Endothelial cell of umbilical vein (primary cell): Measurements from ENCODE around the gene MAPK13. TPM values are rescaled to one million over a fixed set of nuclear protein-coding genes. Genes with fewer than 3 reads are reported as not detected.

Source experiments
- BruUV-seq: library from RNA; stranded (reverse); fragments of 400-500 nt; replicated peaks from 2 replicates; lab custom pipeline; 2021; lab: Mats Ljungman, UMichigan
- CTCF ChIA-PET: fragments of 300-600, 350-600 bp; sonication (Branson Sonifier 250); formaldehyde crosslinking; loops from one replicate; lab custom pipeline; 2021; ENCODE audit warnings: antibody characterized with exemption, inconsistent platforms; lab: Charles Lee
- POLR2A ChIA-PET: fragments of 300-600, 350-600 bp; sonication (Branson Sonifier 250); formaldehyde crosslinking; loops from one replicate; lab custom pipeline; 2021; ENCODE audit warnings: antibody characterized with exemption, inconsistent platforms; lab: Charles Lee
- DNase-seq: peaks from one replicate; pipeline ENCODE4 v3.0.0-alpha.2; 2011; ENCODE audit warnings: low read depth, low spot score
- FAIRE-seq: peaks from 2 replicates; lab custom pipeline; 2011; peaks lifted over from hg19 to GRCh38; lab: Jason Lieb, UNC
- H2AFZ ChIP-seq: 2 replicates; pipeline ENCODE4 v1.6.0; 2012; ENCODE audit warnings: low read depth, low read length, control low read depth, inconsistent platforms
- H3K27ac ChIP-seq: 2 replicates; pipeline ENCODE4 v1.5.1; 2011; ENCODE audit warnings: low read depth, mild to moderate bottlenecking, control low read depth, low read length, moderate library complexity; ENCODE audit not compliant: insufficient read depth
- H3K27me3 ChIP-seq, 2 experiments: 2 replicates each; pipeline versions ENCODE4 v1.6.0 to v1.6.1; 2011; ENCODE audit warnings: low read length in 2 of 2, mixed read lengths in 1 of 2; ENCODE audit not compliant: control insufficient read depth in 2 of 2, insufficient read depth in 2 of 2
- H3K36me3 ChIP-seq, 2 experiments: 2 replicates in 1 of 2; 3 replicates in 1 of 2; pipeline ENCODE4 v1.5.1; 2011; ENCODE audit warnings: low read length in 2 of 2, mild to moderate bottlenecking in 1 of 2, moderate library complexity in 1 of 2; ENCODE audit not compliant: control insufficient read depth in 2 of 2, insufficient read depth in 2 of 2; ENCODE audit errors: extremely low read depth in 1 of 2
- H3K4me1 ChIP-seq: 3 replicates; pipeline ENCODE4 v1.5.1; 2011; ENCODE audit warnings: mild to moderate bottlenecking, low read length; ENCODE audit not compliant: control insufficient read depth, insufficient read depth; ENCODE audit errors: extremely low read depth
- H3K4me2 ChIP-seq: 2 replicates; pipeline ENCODE4 v1.6.1; 2011; ENCODE audit warnings: low read length, control low read depth, mixed read lengths; ENCODE audit not compliant: insufficient read depth
- H3K4me3 ChIP-seq, 3 experiments: fragments of 200-600 bp in 1 of 3; sonication (generic), shearing (Covaris generic) in 1 of 3; replicated peaks in 1 of 3; 2 replicates each; pipeline ENCODE4 v1.5.1; 2011 to 2016; ENCODE audit warnings: control low read depth in 3 of 3, low read length in 3 of 3, mild to moderate bottlenecking in 2 of 3, inconsistent platforms in 1 of 3, low read depth in 1 of 3, moderate library complexity in 1 of 3; ENCODE audit not compliant: insufficient read depth in 1 of 3
- H3K79me2 ChIP-seq: 2 replicates; pipeline ENCODE4 v1.6.0; 2012; ENCODE audit warnings: low read length, inconsistent platforms; ENCODE audit not compliant: control insufficient read depth, insufficient read depth
- H3K9ac ChIP-seq: replicated peaks from 2 replicates; pipeline ENCODE3; 2011; ENCODE audit warnings: low read length, control low read depth; ENCODE audit not compliant: insufficient read depth; ENCODE audit errors: extremely low read depth
- H3K9me1 ChIP-seq: replicated peaks from 3 replicates; pipeline ENCODE4 v1.6.0; 2011; ENCODE audit warnings: mild to moderate bottlenecking, low read length; ENCODE audit not compliant: control insufficient read depth, insufficient read depth; ENCODE audit errors: extremely low read depth
- H3K9me3 ChIP-seq: replicated peaks from 2 replicates; pipeline ENCODE4 v1.5.1; 2012; ENCODE audit warnings: low read length, inconsistent platforms; ENCODE audit not compliant: control insufficient read depth, insufficient read depth
- H4K20me1 ChIP-seq: replicated peaks from 2 replicates; pipeline ENCODE3; 2011; ENCODE audit warnings: mild to moderate bottlenecking, low read length; ENCODE audit not compliant: control insufficient read depth, insufficient read depth; ENCODE audit errors: extremely low read depth
- EZH2 ChIP-seq: IDR thresholded peaks from 2 replicates; pipeline ENCODE4 v1.6.1; 2012; ENCODE audit warnings: borderline replicate concordance, low read depth, mild to moderate bottlenecking, moderate library complexity, low read length, inconsistent platforms; ENCODE audit not compliant: severe bottlenecking
- FOS ChIP-seq: IDR thresholded peaks from 2 replicates; pipeline ENCODE4 v1.6.1; 2011; ENCODE audit warnings: mild to moderate bottlenecking, low read length, moderate library complexity, borderline replicate concordance; ENCODE audit not compliant: insufficient read depth
- GATA2 ChIP-seq: IDR thresholded peaks from 2 replicates; pipeline ENCODE4 v1.7.0; 2011; ENCODE audit warnings: low read depth, mild to moderate bottlenecking, moderate library complexity, mixed read lengths, low read length; ENCODE audit not compliant: insufficient read length, insufficient read depth
- JUN ChIP-seq: IDR thresholded peaks from 2 replicates; pipeline ENCODE4 v1.6.1; 2011; ENCODE audit warnings: borderline replicate concordance, low read depth; ENCODE audit not compliant: insufficient read length, insufficient read depth
- MYC ChIP-seq: IDR thresholded peaks from one replicate; pipeline ENCODE4 v1.6.1; 2011; ENCODE audit warnings: mild to moderate bottlenecking, low read depth, low read length
- POLR2A ChIP-seq: IDR thresholded peaks from 2 replicates; pipeline ENCODE4 v1.6.1; 2012; ENCODE audit warnings: low read depth, mild to moderate bottlenecking, control low read depth, low read length
- POLR2AphosphoS5 ChIP-seq: IDR thresholded peaks from 2 replicates; pipeline ENCODE4 v1.6.1; 2012; ENCODE audit warnings: low read depth, mild to moderate bottlenecking, control low read depth, low read length, moderate library complexity; ENCODE audit not compliant: insufficient read depth
- dilution Hi-C: fragments of 300-500 bp; cut with MboI; formaldehyde crosslinking; loops from one replicate; pipeline ENCODE4 v1.15.0; 2019; ENCODE audit warnings: low sequenced_read_pairs; ENCODE audit not compliant: extremely low pct_ligation_motif_present
- intact Hi-C: fragments of 100-400 bp; cut with micrococcal nuclease; formaldehyde crosslinking; loops from one replicate; pipeline ENCODE4 v1.10.0; 2022
- polyA plus RNA-seq, 4 experiments: library from polyadenylated mRNA; depleted of rRNA in 3 of 4; stranded (reverse) in 3 of 4; unstranded in 1 of 4; fragments of >200 nt; gene quantifications; 2 replicates each; pipeline versions ENCODE4 v1.2.1 to v1.2.3, GENCODE V29; 2011 to 2012; ENCODE audit warnings: missing spikeins in 1 of 4
- total RNA-seq: library from RNA; stranded (reverse); gene quantifications from 2 replicates; pipeline ENCODE4 v1.2.3, GENCODE V29; 2021
- TF ChIP-seq, protein P1 (sequence below): IDR thresholded peaks from 2 replicates; pipeline ENCODE4 v1.6.1; 2011; ENCODE audit not compliant: insufficient read depth, insufficient read length
- TF ChIP-seq, protein P2 (sequence below), 2 donors: IDR thresholded peaks; 1 replicate in 1 of 2; 2 replicates in 1 of 2; pipeline ENCODE4 v1.5.1; 2011; ENCODE audit warnings: low read length in 2 of 2, mild to moderate bottlenecking in 2 of 2, moderate library complexity in 2 of 2, control low read depth in 1 of 2, inconsistent platforms in 1 of 2, low read depth in 1 of 2; ENCODE audit not compliant: insufficient read depth in 1 of 2; ENCODE audit errors: extremely low read depth in 1 of 2

MAPK13 gene
- total and polyA plus RNA-seq, 2 donors (not counting 3 experiments of a cell fraction or from before 2014, with no cell fraction given), result 9.0 to 11.6 TPM

DNA sequence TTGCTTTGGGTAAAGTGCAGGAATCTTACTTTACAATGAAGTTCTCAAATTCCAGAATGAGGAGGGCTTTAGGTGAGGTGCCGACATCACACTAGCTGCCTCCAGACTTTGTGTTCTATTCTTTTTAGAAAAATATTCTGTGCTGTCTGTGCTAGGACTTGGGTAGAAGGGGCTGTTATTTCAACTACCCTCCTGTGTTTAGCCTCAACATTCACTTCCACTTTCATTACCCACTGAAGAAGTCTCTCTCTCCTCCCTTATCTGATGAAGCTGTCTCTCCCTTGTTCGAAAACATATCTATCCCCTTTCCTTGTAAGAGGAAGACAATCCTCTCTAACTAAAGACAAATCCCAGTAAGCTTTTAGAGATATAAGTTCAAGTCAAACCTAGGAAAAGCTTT is 41.3 kb downstream of the MAPK13 start:
- BruUV-seq, result no TSS peak
- dilution Hi-C loops, result no loop called here
- no peak for TF ChIP-seq MYC
- TF ChIP-seq POLR2A, result no peak
- TF ChIP-seq, protein P1, sequence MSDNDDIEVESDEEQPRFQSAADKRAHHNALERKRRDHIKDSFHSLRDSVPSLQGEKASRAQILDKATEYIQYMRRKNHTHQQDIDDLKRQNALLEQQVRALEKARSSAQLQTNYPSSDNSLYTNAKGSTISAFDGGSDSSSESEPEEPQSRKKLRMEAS, result no peak
- TF ChIP-seq GATA2, result no peak
- no peak for TF ChIP-seq JUN
- TF ChIP-seq POLR2AphosphoS5, result no peak
- TF ChIP-seq EZH2, result no peak
- TF ChIP-seq, protein P2, sequence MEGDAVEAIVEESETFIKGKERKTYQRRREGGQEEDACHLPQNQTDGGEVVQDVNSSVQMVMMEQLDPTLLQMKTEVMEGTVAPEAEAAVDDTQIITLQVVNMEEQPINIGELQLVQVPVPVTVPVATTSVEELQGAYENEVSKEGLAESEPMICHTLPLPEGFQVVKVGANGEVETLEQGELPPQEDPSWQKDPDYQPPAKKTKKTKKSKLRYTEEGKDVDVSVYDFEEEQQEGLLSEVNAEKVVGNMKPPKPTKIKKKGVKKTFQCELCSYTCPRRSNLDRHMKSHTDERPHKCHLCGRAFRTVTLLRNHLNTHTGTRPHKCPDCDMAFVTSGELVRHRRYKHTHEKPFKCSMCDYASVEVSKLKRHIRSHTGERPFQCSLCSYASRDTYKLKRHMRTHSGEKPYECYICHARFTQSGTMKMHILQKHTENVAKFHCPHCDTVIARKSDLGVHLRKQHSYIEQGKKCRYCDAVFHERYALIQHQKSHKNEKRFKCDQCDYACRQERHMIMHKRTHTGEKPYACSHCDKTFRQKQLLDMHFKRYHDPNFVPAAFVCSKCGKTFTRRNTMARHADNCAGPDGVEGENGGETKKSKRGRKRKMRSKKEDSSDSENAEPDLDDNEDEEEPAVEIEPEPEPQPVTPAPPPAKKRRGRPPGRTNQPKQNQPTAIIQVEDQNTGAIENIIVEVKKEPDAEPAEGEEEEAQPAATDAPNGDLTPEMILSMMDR (IDR thresholded peaks at IDR 0.05; ENCODE audit: extremely low read depth in 1 of 2, insufficient read depth in 1 of 2, low read depth in 1 of 2, low read length in 2 of 2), result no peak
- TF ChIP-seq FOS, result no peak
- Histone ChIP-seq H3K9me1 (no peaks in the 10 kb centered on the region), H3K27ac (no peak overlapping the region), H3K4me3 (no peak overlapping the region), H3K27me3 (peaks cover 0 to 6% of the 10 kb centered on the region in 2 experiments), H3K79me2 (no peaks in the 10 kb centered on the region), H3K9ac (no peak overlapping the region), H4K20me1 (no peaks in the 10 kb centered on the region), H3K4me2 (no peak overlapping the region), H3K36me3 (no peaks in the 10 kb centered on the region), H3K4me1 (no peaks in the 10 kb centered on the region), H3K9me3 (no peaks in the 10 kb centered on the region), H2AFZ (no peak overlapping the region)
- intact Hi-C loops, result no loop called here
- ChIA-PET CTCF (interaction anchor here (0.9 kb wide), 1 partner anchor 16 kb away, joined by 3 read pairs; no protein-coding TSS in a partner anchor), POLR2A (no interaction called here)
- no peak for FAIRE-seq
- no peak for DNase-seq
